Peyer's patch (tissue), 4 donors: ENCODE data around the gene GPR62.

ENCODE experiments used
- CTCF ChIP-seq, 6 experiments: fragments of 450-650 bp in 4 of 6; fragments of 200-600 bp in 2 of 6; sonication (generic) in 1 of 6; IDR thresholded peaks; one replicate each; pipeline ENCODE4 v1.5.1; 2017 to 2019; ENCODE audit warnings: antibody characterized with exemption in 6 of 6, mild to moderate bottlenecking in 3 of 6, moderate library complexity in 1 of 6
- POLR2A ChIP-seq, 2 donors: fragments of 450-650 bp; IDR thresholded peaks; one replicate each; pipeline ENCODE4 v1.5.1; 2017; ENCODE audit warnings: antibody characterized with exemption in 2 of 2, mild to moderate bottlenecking in 2 of 2, moderate library complexity in 2 of 2

GRCh38 chr3:51988286-51989146 lies 33.3 kb downstream of the GPR62 start:
- TF ChIP-seq POLR2A (IDR thresholded peaks at IDR 0.05) (no peak), CTCF (IDR thresholded peaks at IDR 0.05) (no peak)
